T-helper 1 cell treated with Interleukin-12 subunit alpha and Interleukin-12 subunit beta and Interleukin-4 antibody, amounts not matched to agents 30 ng/mL and 1 ng/mL, for 36 hours (primary cell): Measurements from ENCODE around the gene FLG. TPM values are rescaled to one million over a fixed set of nuclear protein-coding genes. Genes with fewer than 3 reads are reported as not detected.
"Not testable (repeated sequence)": the region's sequence is repeated elsewhere in the genome, so short reads cannot be mapped to it uniquely, and the experiment has no call there.

Source experiments
- intact Hi-C: fragments of 100-400 bp; cut with micrococcal nuclease; formaldehyde crosslinking; loops from one replicate; pipeline ENCODE4 v1.15.1; 2024
- total RNA-seq: library from RNA; stranded (reverse); gene quantifications from 2 replicates; pipeline ENCODE4 v1.2.3, GENCODE V29; 2022

The FLG gene
- total RNA-seq, 1 donor from 2014 or later: not detected

DNA sequence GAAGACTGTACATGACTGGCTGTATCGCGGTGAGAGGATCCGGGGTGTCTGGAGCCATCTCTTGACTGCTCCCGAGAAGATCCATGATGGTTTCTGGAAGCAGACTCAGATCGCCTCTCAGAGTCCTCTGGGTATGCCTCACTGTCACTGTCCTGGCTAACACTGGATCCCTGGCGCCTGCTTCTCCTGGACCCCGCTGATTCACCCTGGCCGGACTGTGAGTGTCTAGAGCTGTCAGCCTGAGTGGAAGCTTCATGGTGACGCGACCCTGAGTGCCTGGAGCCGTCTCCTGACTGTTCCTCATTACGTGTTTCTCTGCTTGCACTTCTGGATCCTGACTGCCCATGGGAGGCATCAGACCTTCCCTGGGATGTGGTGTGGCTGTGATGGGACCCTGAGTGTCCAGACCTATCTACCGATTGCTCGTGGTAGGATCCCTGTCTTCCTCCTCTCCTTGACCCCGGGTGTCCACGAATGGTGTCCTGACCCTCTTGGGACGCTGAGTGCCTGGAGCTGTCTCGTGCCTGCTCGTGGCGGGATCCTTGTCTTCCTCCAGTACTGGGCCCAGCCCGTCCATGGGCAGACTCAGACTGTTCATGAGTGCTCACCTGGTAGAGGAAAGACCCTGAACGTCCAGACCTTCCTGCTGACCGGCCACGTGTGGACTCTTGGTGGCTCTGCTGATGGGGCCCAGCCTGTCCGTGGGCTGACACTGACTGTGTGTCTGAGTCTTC lies 21.7 kb downstream of the FLG start:
- intact Hi-C loops: not testable (repeated sequence)

DNA sequence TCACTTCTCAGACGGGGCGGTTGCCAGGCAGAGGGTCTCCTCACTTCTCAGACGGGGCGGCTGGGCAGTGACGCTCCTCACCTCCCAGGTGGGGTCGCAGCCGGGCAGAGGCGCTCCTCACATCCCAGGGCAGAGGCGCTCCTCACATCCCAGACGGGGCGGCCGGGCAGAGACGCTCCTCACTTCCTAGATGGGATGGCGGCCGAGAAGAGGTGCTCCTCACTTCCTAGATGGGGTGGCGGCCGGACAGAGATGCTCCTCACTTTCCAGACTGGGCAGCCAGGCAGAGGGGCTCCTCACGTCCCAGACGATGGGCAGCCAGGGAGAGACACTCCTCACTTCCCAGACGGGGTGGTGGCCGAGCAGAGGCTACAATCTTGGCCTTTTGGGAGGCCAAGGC lies 68.6 kb downstream of the FLG start:
- intact Hi-C loops: not testable (repeated sequence)

Other genes with a start within 250 kb of the FLG start
- not detected in 2 replicates for gene TCHHL1, start 236.2 kb downstream of the FLG start, total RNA-seq
- gene TCHH, start 209.8 kb downstream of the FLG start, total RNA-seq: 0.07 TPM in 1 of 2 replicates, not detected in the other
- not detected in 2 replicates for gene RPTN, start 166.0 kb downstream of the FLG start, total RNA-seq
- gene HRNR, start 101.0 kb downstream of the FLG start, total RNA-seq: not detected in 2 replicates
- gene FLG2, start 34.8 kb upstream of the FLG start, total RNA-seq: not detected in 2 replicates
- not detected in 2 replicates for gene CRNN, start 89.0 kb upstream of the FLG start, total RNA-seq
- gene LCE5A, start 185.6 kb upstream of the FLG start, total RNA-seq: not detected in 2 replicates
- gene CRCT1, start 189.2 kb upstream of the FLG start, total RNA-seq: not detected in 2 replicates
- not detected in 2 replicates for gene LCE3E, start 241.5 kb upstream of the FLG start, total RNA-seq